HepG2 (cell line): Measurements from ENCODE around the gene NTRK2. TPM values are rescaled to one million over a fixed set of nuclear protein-coding genes. Genes with fewer than 3 reads are reported as not detected.

Experiments
- ATAC-seq: fragments of 200-7000 bp; cut with Tn5 transposase; 3 replicates; pipeline ENCODE4 v1.9.1; 2020; ENCODE audit warnings: mild to moderate bottlenecking, moderate library complexity
- BruUV-seq: library from RNA; stranded (reverse); fragments of 400-500 nt; replicated peaks from 2 replicates; lab custom pipeline; 2021; lab: Mats Ljungman, UMichigan
- CTCF ChIA-PET: fragments of 300-600 bp; formaldehyde crosslinking; extraction: SDS; loops from one replicate; lab custom pipeline; 2021; ENCODE audit warnings: low total read pairs, inconsistent platforms, low intra/inter-chr PET ratio; lab: Yijun Ruan, JAX
- POLR2A ChIA-PET: fragments of 350-600 bp; sonication (Branson Sonifier 250); formaldehyde crosslinking; loops from one replicate; lab custom pipeline; 2020; ENCODE audit warnings: antibody characterized with exemption, inconsistent platforms; lab: Yijun Ruan, JAX
- DNase-seq: peaks from one replicate; pipeline ENCODE4 v3.0.0-alpha.2; 2015; ENCODE audit warnings: low spot score
- FAIRE-seq: peaks from 3 replicates; lab custom pipeline; 2011; peaks lifted over from hg19 to GRCh38; lab: Jason Lieb, UNC
- H2AFZ ChIP-seq: one replicate; pipeline ENCODE4 v1.6.1; 2011; ENCODE audit warnings: low read length, inconsistent platforms
- H3K27ac ChIP-seq: fragments of 300-600 bp; 3 replicates; pipeline ENCODE4 v1.8.0; 2011; ENCODE audit warnings: mixed run types, mild to moderate bottlenecking, mixed read lengths, low read length, inconsistent platforms; ENCODE audit not compliant: insufficient read depth; ENCODE audit errors: extremely low read length
- H3K27me3 ChIP-seq, 2 experiments: fragments of 200-600 bp in 1 of 2; 2 replicates in 1 of 2; 3 replicates in 1 of 2; pipeline versions ENCODE4 v1.6.0 to v1.8.0; 2011; ENCODE audit warnings: low read length in 2 of 2, mild to moderate bottlenecking in 2 of 2, moderate library complexity in 2 of 2, inconsistent platforms in 1 of 2; ENCODE audit not compliant: insufficient read depth in 2 of 2, control insufficient read depth in 1 of 2
- H3K36me3 ChIP-seq, 2 experiments: fragments of 200-600 bp in 1 of 2; replicated peaks in 1 of 2; 2 replicates in 1 of 2; 3 replicates in 1 of 2; pipeline versions ENCODE4 v1.5.1 to v1.8.0; 2011; ENCODE audit warnings: low read length in 2 of 2, inconsistent platforms in 1 of 2; ENCODE audit not compliant: insufficient read depth in 2 of 2, control insufficient read depth in 1 of 2
- H3K4me1 ChIP-seq: 2 replicates; pipeline ENCODE4 v1.5.1; 2012; ENCODE audit warnings: low read length, inconsistent platforms; ENCODE audit not compliant: insufficient read depth
- H3K4me2 ChIP-seq: 2 replicates; pipeline ENCODE4 v1.6.0; 2011; ENCODE audit warnings: low read depth, low read length, inconsistent platforms
- H3K4me3 ChIP-seq, 3 experiments: fragments of 200-600 bp in 1 of 3; sonication (generic), shearing (Covaris generic) in 1 of 3; replicated peaks in 1 of 3; 2 replicates each; pipeline ENCODE4 v1.5.1; 2011 to 2016; ENCODE audit warnings: low read length in 3 of 3, inconsistent platforms in 2 of 3, low read depth in 2 of 3, mild to moderate bottlenecking in 2 of 3, control low read depth in 1 of 3, mixed read lengths in 1 of 3; ENCODE audit not compliant: insufficient read depth in 1 of 3
- H3K79me2 ChIP-seq: one replicate; pipeline ENCODE4 v1.6.1; 2011; ENCODE audit warnings: low read length, inconsistent platforms; ENCODE audit not compliant: insufficient read depth
- H3K9ac ChIP-seq: 2 replicates; pipeline ENCODE4 v1.6.0; 2011; ENCODE audit warnings: mild to moderate bottlenecking, low read depth, low read length, inconsistent platforms; ENCODE audit not compliant: insufficient read depth
- H3K9me3 ChIP-seq: 2 replicates; pipeline ENCODE4 v1.5.1; 2012; ENCODE audit warnings: mild to moderate bottlenecking, low read length
- H4K20me1 ChIP-seq: 2 replicates; pipeline ENCODE4 v1.6.0; 2011; ENCODE audit warnings: inconsistent platforms, mild to moderate bottlenecking, low read length, moderate library complexity; ENCODE audit not compliant: insufficient read depth
- DMAP1 ChIP-seq: IDR thresholded peaks from 2 replicates; pipeline ENCODE4 v1.6.1; 2016
- KDM5A ChIP-seq: fragments of 200-600 bp; sonication (generic); IDR thresholded peaks from 2 replicates; pipeline ENCODE4 v1.7.0; 2018; ENCODE audit warnings: antibody characterized with exemption, mild to moderate bottlenecking, low read length, borderline replicate concordance
- MTF2 ChIP-seq: sonication (generic); formaldehyde crosslinking; IDR thresholded peaks from 2 replicates; pipeline ENCODE4 v1.5.0; 2020; ENCODE audit warnings: missing genetic modification reagents, borderline replicate concordance
- RELA ChIP-seq: sonication (generic); formaldehyde crosslinking; IDR thresholded peaks from 2 replicates; pipeline ENCODE4 v1.4.0; 2020; ENCODE audit warnings: missing genetic modification reagents
- SNAI1 ChIP-seq: sonication (generic); formaldehyde crosslinking; IDR thresholded peaks from 2 replicates; pipeline ENCODE4 v1.5.0; 2020; ENCODE audit warnings: mild to moderate bottlenecking, missing genetic modification reagents, borderline replicate concordance
- TBL1XR1 ChIP-seq: fragments of 150-350 bp; IDR thresholded peaks from 2 replicates; pipeline ENCODE4 v1.6.1; 2014; ENCODE audit warnings: borderline replicate concordance, low read length; ENCODE audit not compliant: partially characterized antibody
- TOPORS ChIP-seq: sonication (generic); formaldehyde crosslinking; IDR thresholded peaks from 2 replicates; pipeline ENCODE4 v1.8.0; 2023; ENCODE audit warnings: mild to moderate bottlenecking, missing genetic modification reagents
- U2AF1 ChIP-seq: fragments of 200-400 bp; formaldehyde crosslinking; optimal IDR thresholded peaks from 2 replicates; pipeline ENCODE3; 2017; ENCODE audit warnings: mild to moderate bottlenecking, low read depth, low read length
- XBP1 ChIP-seq: sonication (generic); formaldehyde crosslinking; IDR thresholded peaks from 2 replicates; pipeline ENCODE4 v1.5.0; 2020; ENCODE audit warnings: missing genetic modification reagents
- ZBTB44 ChIP-seq: sonication (generic); formaldehyde crosslinking; IDR thresholded peaks from 2 replicates; pipeline ENCODE4 v1.4.0; 2020; ENCODE audit warnings: missing genetic modification reagents
- ZFP36L1 ChIP-seq: sonication (generic); formaldehyde crosslinking; IDR thresholded peaks from 2 replicates; pipeline ENCODE4 v1.8.0; 2022; ENCODE audit warnings: mild to moderate bottlenecking, missing genetic modification reagents, moderate library complexity
- ZFP62 ChIP-seq: sonication (generic); formaldehyde crosslinking; IDR thresholded peaks from 2 replicates; pipeline ENCODE4 v1.4.0; 2020; ENCODE audit warnings: missing genetic modification reagents
- ZNF329 ChIP-seq: sonication (generic); formaldehyde crosslinking; IDR thresholded peaks from 2 replicates; pipeline ENCODE4 v1.9.0; 2021; ENCODE audit warnings: low read depth, mild to moderate bottlenecking, missing genetic modification reagents
- ZNF580 ChIP-seq: IDR thresholded peaks from 2 replicates; pipeline ENCODE4 v1.6.1; 2016; ENCODE audit warnings: low read depth, borderline replicate concordance
- ZNF782 ChIP-seq: sonication (generic); formaldehyde crosslinking; IDR thresholded peaks from 2 replicates; pipeline ENCODE4 v1.4.0; 2020; ENCODE audit warnings: missing genetic modification reagents, mild to moderate bottlenecking, borderline replicate concordance
- WGBS: methylation state at CpG from one replicate; pipeline ENCODE4 v1.1.6; 2017; ENCODE audit warnings: low lambda C conversion rate; 5-methylcytosine and 5-hydroxymethylcytosine counted together
- in situ Hi-C: cut with HindIII; loops from 2 replicates; pipeline ENCODE4 v1.10.0; 2017; ENCODE audit warnings: low pct_unique_long_range_greater_than_20kb; ENCODE audit not compliant: extremely low pct_ligation_motif_present
- intact Hi-C: fragments of 100-400 bp; cut with micrococcal nuclease; formaldehyde crosslinking; loops from one replicate; pipeline ENCODE4 v1.10.0; 2022; ENCODE audit not compliant: unreplicated experiment
- polyA plus RNA-seq, 8 experiments: library from polyadenylated mRNA; depleted of rRNA in 3 of 8; stranded (reverse) in 7 of 8; unstranded in 1 of 8; fragments of >200 nt; fragmentation: Illumina TruSeq in 4 of 8; extraction: Trizol in 4 of 8; gene quantifications; 2 replicates each; pipeline versions ENCODE4 v1.2.1 to v1.2.3, GENCODE V29; 2011 to 2016; ENCODE audit warnings: low read depth in 4 of 8, missing spikeins in 1 of 8, mixed read lengths in 1 of 8; ENCODE audit not compliant: insufficient read depth in 1 of 8
- total RNA-seq, 5 experiments: library from RNA; depleted of rRNA; stranded (reverse); fragments of >200 nt; fragmentation: Illumina TruSeq; extraction: Trizol; gene quantifications; 2 replicates each; pipeline ENCODE4 v1.2.3, GENCODE V29; 2016; ENCODE audit warnings: low read depth in 1 of 5

Gene NTRK2
- total and polyA plus RNA-seq, 2 of the 13 experiments (the other 11 are each of a cell fraction or from before 2014, with no cell fraction given), result not detected

- no peak overlapping the region for H2AFZ ChIP-seq
- no peaks in the 10 kb centered on the region for H3K79me2 ChIP-seq
- H3K9me3 ChIP-seq, result no peaks in the 10 kb centered on the region
- in situ Hi-C loops, result no loop called here
- POLR2A ChIA-PET, result no interaction called here
- no peaks in the 10 kb centered on the region for H4K20me1 ChIP-seq
- H3K27me3 ChIP-seq, result no peaks in the 10 kb centered on the region; a peak in 1 of 5 replicates
- no peaks in the 10 kb centered on the region for H3K36me3 ChIP-seq
- no TSS peak for BruUV-seq
- ATAC-seq, result no peak
- TF ChIP-seq TOPORS (no peak), ZFP36L1 (no peak), RELA (CRISPR knock-in tag) (no peak), MTF2 (CRISPR knock-in tag) (no peak)
- TF ChIP-seq, all 625 proteins: peak for 0
- no peak for DNase-seq
- no peak for FAIRE-seq
- Histone ChIP-seq H3K9ac (no peak overlapping the region), H3K4me2 (no peak overlapping the region), H3K4me1 (no peaks in the 10 kb centered on the region), H3K27ac (no peak overlapping the region), H3K4me3 (no peak overlapping the region)
- WGBS, result 38% methylated on average over 2 of the region's 2 CpGs
- intact Hi-C loops, result no loop called here
- CTCF ChIA-PET, result no interaction called here
Observed at GRCh38 chr9:84620338-84620737, 49.2 kb upstream of the NTRK2 start.

- in situ Hi-C loops (no loop called here), intact Hi-C loops (no loop called here)
- Histone ChIP-seq H4K20me1 (no peaks in the 10 kb centered on the region), H3K4me2 (no peak overlapping the region), H2AFZ (no peak overlapping the region), H3K4me1 (no peaks in the 10 kb centered on the region), H3K9me3 (no peaks in the 10 kb centered on the region), H3K4me3 (no peak overlapping the region), H3K9ac (no peak overlapping the region), H3K36me3 (no peaks in the 10 kb centered on the region), H3K79me2 (no peaks in the 10 kb centered on the region), H3K27ac (no peak overlapping the region), H3K27me3 (no peaks in the 10 kb centered on the region; a peak in 1 of 5 replicates)
- ATAC-seq (no peak), FAIRE-seq (no peak), DNase-seq (no peak)
- POLR2A ChIA-PET, result no interaction called here
- no TSS peak for BruUV-seq
- WGBS, result 5% methylated on average over 2 of the region's 2 CpGs
- no peak for TF ChIP-seq DMAP1 (CRISPR knock-in tag)
- no peak for TF ChIP-seq XBP1 (CRISPR knock-in tag)
- no peak for TF ChIP-seq U2AF1
- TF ChIP-seq SNAI1 (CRISPR knock-in tag), result no peak
- no peak for TF ChIP-seq KDM5A
- TF ChIP-seq ZFP62 (CRISPR knock-in tag), result no peak
- TF ChIP-seq TBL1XR1, result no peak
- TF ChIP-seq ZBTB44 (CRISPR knock-in tag), result no peak
- TF ChIP-seq ZNF329, result no peak
- TF ChIP-seq ZNF580, result no peak
- no peak for TF ChIP-seq ZNF782 (CRISPR knock-in tag)
- CTCF ChIA-PET, result no interaction called here
Observed at GRCh38 chr9:84621811-84622210, 47.7 kb upstream of the NTRK2 start.
